Loucy (cell line): ENCODE measurements around the gene ELAVL1.

Source experiments
- H2AFZ ChIP-seq: fragments of 200-600 bp; sonication (generic); 2 replicates; pipeline ENCODE4 v1.6.0; 2016; ENCODE audit warnings: antibody characterized with exemption, mild to moderate bottlenecking, low read length, moderate library complexity
- H3F3A ChIP-seq: fragments of 200-600 bp; 2 replicates; pipeline ENCODE4 v1.6.0; 2016; ENCODE audit warnings: antibody characterized with exemption, low read depth, mild to moderate bottlenecking
- H3K27me3 ChIP-seq: fragments of 200-600 bp; sonication (generic); 2 replicates; pipeline ENCODE4 v1.6.1; 2014; ENCODE audit warnings: low read length, mild to moderate bottlenecking; ENCODE audit not compliant: insufficient read depth, poor library complexity, severe bottlenecking
- H3K36me3 ChIP-seq: fragments of 200-600 bp; sonication (generic); 2 replicates; pipeline ENCODE4 v1.6.1; 2016; ENCODE audit warnings: low read length; ENCODE audit not compliant: insufficient read depth
- H3K4me1 ChIP-seq: fragments of 200-600 bp; sonication (generic); 2 replicates; pipeline ENCODE4 v1.5.1; 2014; ENCODE audit warnings: low read length, mild to moderate bottlenecking; ENCODE audit not compliant: insufficient read depth, poor library complexity, severe bottlenecking
- H3K4me2 ChIP-seq: fragments of 200-600 bp; sonication (generic); 2 replicates; pipeline ENCODE4 v1.6.0; 2014; ENCODE audit warnings: antibody characterized with exemption, low read length, low read depth, mild to moderate bottlenecking; ENCODE audit not compliant: poor library complexity, severe bottlenecking
- H3K4me3 ChIP-seq: fragments of 200-600 bp; sonication (generic); 2 replicates; pipeline ENCODE4 v1.5.1; 2014; ENCODE audit warnings: low read length, mild to moderate bottlenecking, mixed read lengths; ENCODE audit not compliant: poor library complexity, severe bottlenecking
- H3K79me2 ChIP-seq: fragments of 200-600 bp; sonication (generic); 2 replicates; pipeline ENCODE4 v1.6.1; 2014; ENCODE audit warnings: low read length; ENCODE audit not compliant: insufficient read depth
- H3K9ac ChIP-seq: fragments of 200-600 bp; sonication (generic); 2 replicates; pipeline ENCODE4 v1.6.0; 2014; ENCODE audit warnings: mild to moderate bottlenecking, low read depth, low read length, moderate library complexity; ENCODE audit not compliant: poor library complexity, severe bottlenecking
- H3K9me2 ChIP-seq: fragments of 200-600 bp; sonication (generic); replicated peaks from 2 replicates; pipeline ENCODE4 v1.6.1; 2016; ENCODE audit warnings: low read depth, low read length, mixed read lengths
- H3K9me3 ChIP-seq: fragments of 200-600 bp; sonication (generic); 2 replicates; pipeline ENCODE4 v1.6.1; 2014; ENCODE audit warnings: mild to moderate bottlenecking, antibody characterized with exemption, low read length, low read depth; ENCODE audit not compliant: insufficient read depth
- H4K20me1 ChIP-seq: fragments of 200-600 bp; sonication (generic); 2 replicates; pipeline ENCODE4 v1.6.0; 2014; ENCODE audit warnings: antibody characterized with exemption, low read length, mild to moderate bottlenecking; ENCODE audit not compliant: insufficient read depth, poor library complexity, severe bottlenecking
- EZH2phosphoT487 ChIP-seq: fragments of 200-600 bp; IDR thresholded peaks from 2 replicates; pipeline ENCODE4 v1.6.1; 2018; ENCODE audit warnings: antibody characterized with exemption, mild to moderate bottlenecking, moderate library complexity, borderline replicate concordance
- TF ChIP-seq, protein P1 (sequence below): fragments of 200-600 bp; sonication (generic); conservative IDR thresholded peaks from 2 replicates; pipeline ENCODE4 v1.5.1; 2014; ENCODE audit warnings: mild to moderate bottlenecking, antibody characterized with exemption, low read length

Gene ELAVL1

DNA sequence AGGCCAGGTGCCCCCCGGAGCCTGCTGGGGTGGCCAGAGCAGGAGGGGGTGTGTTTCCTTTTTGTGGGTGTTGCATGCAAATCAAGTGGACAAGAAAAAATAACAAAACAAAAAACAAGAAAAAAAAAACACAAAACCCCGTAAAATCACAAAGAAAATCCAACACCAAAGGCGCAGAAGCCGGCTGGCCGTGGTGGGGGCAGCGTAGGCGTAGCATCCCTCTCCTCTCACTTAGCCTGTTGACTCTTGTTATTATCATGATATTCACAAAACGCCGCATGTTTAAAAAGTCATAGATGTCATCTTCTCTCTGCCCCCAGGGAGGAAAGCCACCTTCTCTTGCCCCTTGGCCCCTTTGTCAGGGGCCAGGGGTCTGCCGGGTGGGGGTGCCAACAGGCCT lies 91.8 kb downstream of the ELAVL1 start:
- Histone ChIP-seq H3K4me2 (no peak overlapping the region), H3K4me3 (no peak overlapping the region), H3K9me2 (no peaks in the 10 kb centered on the region), H3K9me3 (no peaks in the 10 kb centered on the region), H3K27me3 (no peaks in the 10 kb centered on the region), H3K4me1 (no peaks in the 10 kb centered on the region), H2AFZ (no peak overlapping the region), H3K36me3 (peaks cover 20% of the 10 kb centered on the region; the same call in 1 of the 2 replicates), H3K79me2 (peaks cover 1% of the 10 kb centered on the region; the same call in 1 of the 2 replicates), H3K9ac (no peak overlapping the region), H3F3A (no peaks in the 10 kb centered on the region), H4K20me1 (peaks cover 4% of the 10 kb centered on the region)
- TF ChIP-seq, protein P1, sequence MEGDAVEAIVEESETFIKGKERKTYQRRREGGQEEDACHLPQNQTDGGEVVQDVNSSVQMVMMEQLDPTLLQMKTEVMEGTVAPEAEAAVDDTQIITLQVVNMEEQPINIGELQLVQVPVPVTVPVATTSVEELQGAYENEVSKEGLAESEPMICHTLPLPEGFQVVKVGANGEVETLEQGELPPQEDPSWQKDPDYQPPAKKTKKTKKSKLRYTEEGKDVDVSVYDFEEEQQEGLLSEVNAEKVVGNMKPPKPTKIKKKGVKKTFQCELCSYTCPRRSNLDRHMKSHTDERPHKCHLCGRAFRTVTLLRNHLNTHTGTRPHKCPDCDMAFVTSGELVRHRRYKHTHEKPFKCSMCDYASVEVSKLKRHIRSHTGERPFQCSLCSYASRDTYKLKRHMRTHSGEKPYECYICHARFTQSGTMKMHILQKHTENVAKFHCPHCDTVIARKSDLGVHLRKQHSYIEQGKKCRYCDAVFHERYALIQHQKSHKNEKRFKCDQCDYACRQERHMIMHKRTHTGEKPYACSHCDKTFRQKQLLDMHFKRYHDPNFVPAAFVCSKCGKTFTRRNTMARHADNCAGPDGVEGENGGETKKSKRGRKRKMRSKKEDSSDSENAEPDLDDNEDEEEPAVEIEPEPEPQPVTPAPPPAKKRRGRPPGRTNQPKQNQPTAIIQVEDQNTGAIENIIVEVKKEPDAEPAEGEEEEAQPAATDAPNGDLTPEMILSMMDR, result no peak
- no peak for TF ChIP-seq EZH2phosphoT487

DNA sequence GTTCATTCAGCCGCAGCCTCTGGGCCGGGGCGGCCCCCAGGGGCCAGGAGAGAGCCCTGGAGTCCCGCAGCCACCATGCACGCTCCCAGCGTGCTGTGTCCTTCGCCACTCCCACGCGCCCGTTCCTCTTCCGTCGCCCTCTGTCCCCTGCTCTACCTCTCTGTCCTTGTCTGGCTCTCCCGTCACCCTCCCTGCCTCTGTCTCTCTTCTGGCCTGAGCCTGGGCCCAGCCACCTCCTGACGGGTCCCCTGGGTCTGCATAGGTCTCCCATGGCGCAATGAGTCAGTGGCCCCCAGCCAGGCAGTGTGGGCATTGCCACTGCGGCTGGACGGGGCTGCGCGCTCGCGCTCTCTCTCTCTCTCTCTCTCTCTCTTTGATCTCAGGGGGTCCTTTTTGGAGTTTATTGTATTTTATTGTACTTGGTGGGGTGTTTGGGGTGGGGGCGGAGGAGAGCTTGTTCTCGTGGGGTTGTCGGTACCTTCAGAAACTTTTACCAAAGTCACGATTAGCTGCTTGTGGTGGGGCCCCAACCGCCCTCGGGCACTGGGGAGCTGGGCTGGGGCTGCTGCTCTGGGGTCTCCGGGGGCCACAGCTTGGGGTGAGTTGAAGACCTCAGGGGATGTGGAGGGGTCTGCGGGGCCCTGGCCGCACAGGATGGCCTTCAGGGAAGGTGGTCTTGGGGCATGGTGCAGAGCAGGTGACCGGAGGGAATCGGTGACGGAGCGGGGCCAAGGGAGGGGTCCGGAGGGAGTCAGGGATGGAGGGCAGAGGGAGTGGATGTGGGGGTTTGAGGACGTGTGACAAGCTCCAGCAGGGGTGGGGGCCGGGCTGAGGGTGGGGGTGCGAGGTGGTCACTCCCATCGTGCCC lies 92.5 kb downstream of the ELAVL1 start:
- no peaks in the 10 kb centered on the region for H3K9me3 ChIP-seq
- H3K9ac ChIP-seq, result no peak overlapping the region
- H3K27me3 ChIP-seq, result no peaks in the 10 kb centered on the region
- H4K20me1 ChIP-seq, result peaks cover 9% of the 10 kb centered on the region
- no peaks in the 10 kb centered on the region for H3F3A ChIP-seq
- H3K4me1 ChIP-seq, result no peaks in the 10 kb centered on the region
- H3K4me3 ChIP-seq, result no peak overlapping the region
- TF ChIP-seq, protein P1, result no peak
- no peak for TF ChIP-seq EZH2phosphoT487
- peaks cover 8% of the 10 kb centered on the region; the same call in 1 of the 2 replicates for H3K79me2 ChIP-seq
- H2AFZ ChIP-seq, result no peak overlapping the region
- peaks cover 20% of the 10 kb centered on the region; the same call in 1 of the 2 replicates for H3K36me3 ChIP-seq
- no peaks in the 10 kb centered on the region for H3K9me2 ChIP-seq
- no peak overlapping the region for H3K4me2 ChIP-seq

DNA sequence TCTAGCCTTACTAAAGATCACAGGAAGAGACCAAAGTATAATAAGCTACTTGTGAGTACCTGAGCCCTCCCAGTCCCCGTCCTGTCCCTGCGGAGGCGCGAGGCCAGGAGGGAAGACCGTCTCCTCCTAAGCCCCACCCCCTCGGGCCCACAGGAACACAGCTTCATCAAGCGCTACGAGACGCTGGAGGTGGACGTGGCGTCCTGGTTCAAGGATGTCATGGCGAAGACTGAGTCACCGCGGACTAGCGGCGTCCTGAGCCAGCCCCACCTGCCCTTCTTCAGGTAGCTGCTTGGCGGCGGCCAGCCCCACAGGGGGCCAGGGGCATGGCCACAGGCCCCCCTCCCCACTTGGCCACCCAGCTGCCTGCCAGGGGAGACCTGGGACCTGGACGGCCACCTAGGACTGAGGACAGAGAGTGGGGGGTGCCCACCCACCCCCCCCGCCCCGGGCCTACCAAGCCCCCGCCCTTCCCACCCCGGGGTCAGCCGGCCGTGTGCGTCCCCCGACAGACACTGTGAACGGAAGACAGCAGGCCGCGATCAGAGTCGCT lies 93.2 kb downstream of the ELAVL1 start:
- H3F3A ChIP-seq, result no peaks in the 10 kb centered on the region
- peaks cover 20% of the 10 kb centered on the region; the same call in 1 of the 2 replicates for H3K36me3 ChIP-seq
- H3K79me2 ChIP-seq, result peaks cover 15% of the 10 kb centered on the region; the same call in 1 of the 2 replicates
- no peak overlapping the region for H3K9ac ChIP-seq
- no peaks in the 10 kb centered on the region for H3K9me2 ChIP-seq
- TF ChIP-seq, protein P1, result no peak
- no peak for TF ChIP-seq EZH2phosphoT487
- H3K9me3 ChIP-seq, result no peaks in the 10 kb centered on the region
- no peaks in the 10 kb centered on the region for H3K27me3 ChIP-seq
- no peak overlapping the region for H3K4me2 ChIP-seq
- no peaks in the 10 kb centered on the region for H3K4me1 ChIP-seq
- H4K20me1 ChIP-seq, result peaks cover 12% of the 10 kb centered on the region
- no peak overlapping the region for H2AFZ ChIP-seq
- no peak overlapping the region for H3K4me3 ChIP-seq
